ENCODE results near the gene NR3C1. TPM values are rescaled to one million over a fixed set of nuclear protein-coding genes. Genes with fewer than 3 reads are reported as not detected.

The NR3C1 gene
- total RNA-seq, 4 donors from 2014 or later, result 29.7 to 79.2 (median 38.9) TPM

DNA sequence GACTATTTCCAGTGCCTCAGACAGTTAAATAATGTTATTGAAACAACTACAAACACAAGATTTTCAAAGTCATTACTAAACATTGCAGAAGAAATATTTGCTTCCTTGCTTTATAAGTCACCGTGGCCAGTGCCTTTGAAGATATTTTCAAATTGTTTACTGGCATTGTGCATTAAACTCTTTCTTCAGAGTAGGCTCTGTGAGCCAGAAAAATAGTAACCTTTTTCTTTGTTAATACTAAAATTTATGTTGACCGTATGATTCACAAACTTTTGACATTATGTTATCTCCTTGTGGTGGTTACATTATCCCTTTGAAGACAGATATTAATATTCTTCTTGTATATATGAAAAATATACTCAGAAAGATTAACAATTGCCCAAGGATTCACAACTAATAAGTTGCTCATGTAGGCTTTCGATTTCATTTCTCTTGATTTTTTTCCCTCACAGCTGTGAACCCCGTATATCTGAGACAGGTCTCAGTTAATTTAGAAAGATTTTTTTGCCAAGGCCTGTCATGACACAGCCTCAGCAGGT is 140.1 kb downstream of the NR3C1 start:
- no peaks in the 10 kb centered on the region for H3K4me1 ChIP-seq
- no peaks in the 10 kb centered on the region for H3K36me3 ChIP-seq
- no peaks in the 10 kb centered on the region for H3K27me3 ChIP-seq
- H3K9me3 ChIP-seq, result no peaks in the 10 kb centered on the region
- TF ChIP-seq POLR2A (IDR thresholded peaks at IDR 0.05) (no peak), CTCF (IDR thresholded peaks at IDR 0.05) (no peak)
- DNase-seq, result no peak
- H3K27ac ChIP-seq, result no peak overlapping the region
- no peak overlapping the region for H3K4me3 ChIP-seq

- no peak overlapping the region for H3K4me3 ChIP-seq
- no peak for TF ChIP-seq CTCF (IDR thresholded peaks at IDR 0.05)
- no peaks in the 10 kb centered on the region for H3K27me3 ChIP-seq
- H3K4me1 ChIP-seq, result no peaks in the 10 kb centered on the region
- H3K9me3 ChIP-seq, result no peaks in the 10 kb centered on the region
- no peaks in the 10 kb centered on the region for H3K36me3 ChIP-seq
- no peak overlapping the region for H3K27ac ChIP-seq
- no peak for DNase-seq
Measured at GRCh38 chr5:143262393-143263174, 140.9 kb downstream of the NR3C1 start.

DNA sequence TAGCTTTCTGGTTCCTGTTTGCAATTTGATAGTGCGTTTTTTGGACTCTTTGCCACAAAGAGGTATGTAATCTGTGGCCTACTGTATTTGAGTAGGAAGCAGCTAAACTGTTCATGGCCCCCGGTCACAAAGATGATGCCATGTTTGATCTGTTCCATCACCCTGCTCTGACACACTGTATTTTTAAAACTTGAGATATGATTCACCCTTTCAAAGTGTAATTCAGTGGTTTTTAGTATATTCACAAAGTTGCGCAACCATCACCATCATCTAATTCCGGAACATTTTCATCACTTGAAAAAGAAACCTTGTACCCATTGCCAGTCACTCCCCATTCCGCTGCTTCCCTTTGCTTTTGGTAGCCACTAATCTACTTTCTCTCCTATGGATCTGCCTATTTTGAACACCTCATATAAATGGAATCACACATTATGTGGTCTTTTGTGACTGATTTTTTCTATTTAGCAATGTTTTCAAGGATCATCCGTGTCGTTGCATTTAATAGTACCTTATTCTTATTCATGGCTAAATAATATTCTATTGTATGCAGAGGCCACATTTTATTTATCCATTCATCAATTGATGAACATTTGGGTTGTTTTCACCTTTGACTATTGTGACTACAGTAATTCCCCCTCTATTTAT is 141.6 kb downstream of the NR3C1 start:
- Histone ChIP-seq H3K27me3 (no peaks in the 10 kb centered on the region), H3K4me3 (no peak overlapping the region), H3K27ac (no peak overlapping the region), H3K36me3 (no peaks in the 10 kb centered on the region), H3K4me1 (no peaks in the 10 kb centered on the region), H3K9me3 (no peaks in the 10 kb centered on the region)
- DNase-seq, result no peak
- no peak for TF ChIP-seq POLR2A (IDR thresholded peaks at IDR 0.05)
- no peak for TF ChIP-seq CTCF (IDR thresholded peaks at IDR 0.05)

GRCh38 chr5:143259254-143259605 is 144.3 kb downstream of the NR3C1 start:
- DNase-seq, result no peak
- H3K36me3 ChIP-seq, result no peaks in the 10 kb centered on the region
- H3K27ac ChIP-seq, result no peak overlapping the region
- H3K4me3 ChIP-seq, result no peak overlapping the region
- no peaks in the 10 kb centered on the region for H3K27me3 ChIP-seq
- no peak for TF ChIP-seq POLR2A (IDR thresholded peaks at IDR 0.05)
- no peak for TF ChIP-seq CTCF (IDR thresholded peaks at IDR 0.05)
- no peaks in the 10 kb centered on the region for H3K4me1 ChIP-seq
- H3K9me3 ChIP-seq, result no peaks in the 10 kb centered on the region

GRCh38 chr5:143258559-143259253 is 144.8 kb downstream of the NR3C1 start:
- H3K27me3 ChIP-seq, result no peaks in the 10 kb centered on the region
- H3K27ac ChIP-seq, result no peak overlapping the region

More at GRCh38 chr5:143258559-143259253, 144.8 kb downstream of the NR3C1 start:
- H3K4me3 ChIP-seq, result no peak overlapping the region
- DNase-seq, result no peak
- no peaks in the 10 kb centered on the region for H3K4me1 ChIP-seq
- TF ChIP-seq POLR2A (IDR thresholded peaks at IDR 0.05), result no peak
- no peak for TF ChIP-seq CTCF (IDR thresholded peaks at IDR 0.05)
- no peaks in the 10 kb centered on the region for H3K9me3 ChIP-seq
- H3K36me3 ChIP-seq, result no peaks in the 10 kb centered on the region
